CD4-positive, alpha-beta T cell treated with Interferon alpha-2 for 1 hour (primary cell): ENCODE data around the gene IL36B.

Source experiments
- DNase-seq, 2 donors: peaks; one replicate each; pipeline ENCODE4 v3.0.0-alpha.2; 2020 to 2022

The IL36B gene

GRCh38 chr2:113075600-113075999 lies 22.9 kb upstream of the IL36B start:
- no peak for DNase-seq

- no peak for DNase-seq
These were observed 22.4 kb upstream of the IL36B start for GRCh38 chr2:113075030-113075429.

DNA sequence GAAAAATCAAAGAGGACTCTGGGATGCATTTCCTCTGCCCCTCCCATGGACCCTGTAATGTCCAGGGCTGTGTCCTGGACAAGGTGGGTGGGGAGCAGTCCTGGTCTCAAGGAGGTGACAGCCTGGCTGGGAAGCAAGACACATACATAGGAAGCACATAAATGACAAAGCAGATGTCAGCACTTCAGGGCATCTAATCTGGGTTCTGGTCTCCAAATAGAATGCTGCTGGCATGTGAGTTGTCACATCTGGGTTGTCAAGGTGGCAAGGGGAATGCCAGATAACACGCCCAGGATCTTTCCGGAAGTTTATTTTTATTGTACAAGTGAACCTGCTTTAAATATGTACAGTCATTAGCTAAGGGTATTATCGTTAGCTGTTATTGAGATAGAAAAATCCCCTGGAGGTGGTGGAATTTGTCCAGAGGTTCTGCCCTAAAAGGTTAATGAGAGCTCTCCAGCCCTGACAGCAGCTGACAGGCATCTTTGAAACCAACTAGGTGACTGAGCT lies 20.7 kb upstream of the IL36B start:
- no peak for DNase-seq

DNA sequence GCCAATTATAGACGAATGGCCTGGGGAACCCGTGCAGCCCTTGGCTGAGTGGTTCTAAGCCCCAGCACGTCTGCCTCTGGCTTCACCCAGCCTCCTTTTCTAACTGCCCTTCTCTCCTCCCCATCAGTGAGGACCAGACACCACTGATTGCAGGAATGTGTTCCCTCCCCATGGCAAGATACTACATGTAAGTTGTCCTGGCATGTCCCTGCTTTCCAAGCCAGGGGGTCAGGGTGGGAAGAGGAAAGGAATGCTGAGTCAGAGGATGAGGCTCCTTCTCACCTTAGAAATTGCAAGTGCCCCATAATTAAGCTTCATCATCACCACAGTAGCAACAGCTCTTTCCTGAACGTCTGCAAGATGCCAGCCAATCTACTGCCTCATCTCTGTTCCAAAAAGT lies 19.9 kb upstream of the IL36B start:
- DNase-seq = no peak

- DNase-seq = no peak
These were observed 17.9 kb upstream of the IL36B start for GRCh38 chr2:113070606-113070975.

DNA sequence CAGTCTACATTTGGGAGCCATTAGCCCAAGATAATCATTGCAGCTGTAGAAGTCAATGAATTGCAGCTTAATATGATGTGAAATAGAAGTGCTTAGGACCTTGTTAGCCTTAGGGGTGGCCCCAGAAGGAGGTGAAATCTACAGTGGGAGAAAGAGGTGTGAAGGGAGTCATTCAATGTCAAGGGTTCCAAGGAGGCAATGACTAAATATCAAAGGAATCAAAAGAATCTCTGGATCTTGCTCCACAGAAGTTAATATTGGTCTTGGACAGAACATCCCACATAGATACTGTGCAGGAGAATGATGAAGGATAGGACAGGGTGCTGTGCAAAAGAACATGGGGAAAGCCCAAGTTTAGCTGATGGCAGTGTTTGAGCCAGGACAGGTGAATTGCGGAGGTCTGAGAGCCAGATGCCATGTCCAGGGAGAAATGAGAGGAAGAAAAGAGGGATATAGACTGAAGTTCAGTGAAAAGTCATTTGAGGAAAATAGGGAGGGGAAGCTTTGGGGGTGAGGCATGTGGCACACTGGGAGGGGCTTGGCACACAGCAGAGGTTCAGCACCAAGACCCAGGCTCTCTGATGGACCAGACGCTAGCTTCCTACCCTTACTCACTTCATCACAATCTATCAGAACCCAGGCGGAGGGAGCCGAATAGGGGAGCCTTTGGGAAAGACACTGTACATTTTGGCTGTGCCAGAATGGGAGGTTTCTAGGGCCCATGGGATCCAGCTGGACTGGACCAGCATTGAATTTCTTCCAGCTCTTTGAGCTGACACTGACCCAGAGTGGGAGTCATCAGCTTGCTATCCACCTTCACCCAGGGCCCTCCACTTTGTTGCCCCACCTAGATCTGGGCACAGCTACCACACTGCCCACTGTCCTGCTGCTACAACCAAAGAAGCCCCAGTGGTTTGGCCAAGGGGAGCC lies 17.3 kb upstream of the IL36B start:
- no peak for DNase-seq

DNA sequence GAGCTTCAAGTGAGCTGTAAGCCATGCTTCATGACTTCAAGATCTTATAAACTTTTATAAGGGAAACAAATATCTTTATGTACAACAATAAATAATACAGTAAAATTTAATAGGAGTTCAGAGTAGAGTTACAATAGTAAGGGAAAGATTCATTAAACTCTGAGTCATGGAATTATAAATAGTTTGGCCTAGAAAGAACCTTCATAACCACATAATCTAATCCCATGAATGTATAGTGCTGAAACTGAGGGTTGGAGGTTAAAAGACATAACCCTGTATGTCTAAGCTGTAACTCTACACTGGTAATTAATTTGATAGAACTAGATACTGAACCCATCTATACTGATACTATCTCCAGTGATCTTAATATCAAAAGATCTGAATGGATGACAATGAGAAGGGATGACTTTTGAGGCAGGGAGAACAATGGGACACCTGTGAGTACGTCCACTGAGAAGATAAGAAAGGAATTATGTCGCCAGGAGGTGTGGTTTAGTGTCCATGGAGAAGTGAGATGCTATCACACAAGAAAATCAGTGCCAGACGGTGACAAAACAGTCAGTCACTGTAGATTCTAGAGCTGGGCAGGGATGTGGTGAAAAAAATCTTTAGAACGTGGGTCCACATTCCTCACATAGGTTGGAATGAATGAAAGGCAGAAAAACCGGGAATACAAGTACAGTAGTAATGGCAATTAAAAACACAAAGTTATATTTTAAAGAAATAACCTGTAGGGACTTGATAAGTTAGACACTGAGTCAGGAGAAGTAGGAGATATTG lies 16.2 kb upstream of the IL36B start:
- DNase-seq = no peak

GRCh38 chr2:113068249-113068648 lies 15.6 kb upstream of the IL36B start:
- no peak for DNase-seq

DNA sequence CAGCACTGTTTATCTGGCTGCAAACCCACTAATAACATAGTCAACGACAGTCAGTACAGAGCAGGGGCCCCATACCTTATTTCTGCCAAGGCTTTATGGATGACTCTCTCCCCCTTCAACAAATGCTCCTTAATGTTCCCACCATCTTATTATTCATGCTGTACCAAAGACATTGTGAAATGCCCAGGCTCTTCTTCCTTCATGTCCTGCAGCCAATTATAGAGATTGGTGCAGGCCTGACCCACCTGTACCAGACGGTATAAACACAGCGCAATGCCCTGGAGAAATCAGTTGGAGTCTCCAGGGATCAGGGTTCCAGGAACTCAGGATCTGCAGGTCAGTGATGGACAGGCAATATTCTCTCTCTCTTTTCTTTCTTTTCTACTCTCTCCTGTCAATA lies 15.0 kb upstream of the IL36B start, which contains the start of gene IL1F10:
Gene IL1F10, plus strand, starts transcription at position 290 of the 400 bp plus-strand sequence. CDS start 4,769 bp downstream, outside the sequence.
- no peak for DNase-seq

- DNase-seq = no peak
These were observed 12.2 kb upstream of the IL36B start for GRCh38 chr2:113064898-113065297.

GRCh38 chr2:113064281-113064680 lies 11.6 kb upstream of the IL36B start:
- DNase-seq = no peak

- DNase-seq = no peak
These were observed 9.5 kb upstream of the IL36B start for GRCh38 chr2:113061896-113062770.

GRCh38 chr2:113061241-113061640 lies 8.6 kb upstream of the IL36B start:
- no peak for DNase-seq

DNA sequence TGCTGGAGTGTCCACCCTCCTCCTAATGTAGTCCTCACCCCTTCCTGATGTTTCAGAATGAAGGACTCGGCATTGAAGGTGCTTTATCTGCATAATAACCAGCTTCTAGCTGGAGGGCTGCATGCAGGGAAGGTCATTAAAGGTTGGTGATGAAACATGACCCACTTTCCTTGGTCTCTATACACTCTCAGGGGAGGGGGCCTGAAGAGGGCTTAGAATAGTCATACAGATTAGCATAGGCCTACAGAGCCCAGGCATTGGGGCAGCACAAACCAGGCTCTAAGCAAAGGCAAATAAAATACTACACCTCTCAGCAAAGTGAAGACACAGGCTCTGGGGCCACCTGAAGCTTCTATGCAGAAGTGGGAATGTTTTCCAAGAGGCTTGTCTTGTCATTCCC lies 8.1 kb upstream of the IL36B start:
- DNase-seq = no peak

DNA sequence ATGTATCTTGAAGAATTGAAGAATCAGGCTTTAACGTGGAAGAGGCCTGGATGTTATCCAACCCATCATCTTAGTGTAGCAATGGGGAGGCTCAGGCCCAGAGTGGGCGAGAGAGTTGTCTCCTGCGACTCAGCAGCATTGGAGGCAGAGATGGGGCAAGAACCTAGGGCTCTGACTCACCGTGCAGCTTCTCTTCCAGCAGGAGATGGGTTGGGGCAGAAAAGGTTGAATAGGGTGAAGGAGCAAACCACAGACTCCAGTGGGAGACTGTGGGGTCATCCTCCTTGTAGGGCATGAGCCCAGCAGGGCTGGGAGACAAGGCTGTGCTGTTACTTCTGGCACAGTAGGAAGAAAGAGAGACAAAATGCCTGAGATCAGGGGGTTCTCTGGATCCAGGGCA lies 7.7 kb upstream of the IL36B start:
- no peak for DNase-seq

DNA sequence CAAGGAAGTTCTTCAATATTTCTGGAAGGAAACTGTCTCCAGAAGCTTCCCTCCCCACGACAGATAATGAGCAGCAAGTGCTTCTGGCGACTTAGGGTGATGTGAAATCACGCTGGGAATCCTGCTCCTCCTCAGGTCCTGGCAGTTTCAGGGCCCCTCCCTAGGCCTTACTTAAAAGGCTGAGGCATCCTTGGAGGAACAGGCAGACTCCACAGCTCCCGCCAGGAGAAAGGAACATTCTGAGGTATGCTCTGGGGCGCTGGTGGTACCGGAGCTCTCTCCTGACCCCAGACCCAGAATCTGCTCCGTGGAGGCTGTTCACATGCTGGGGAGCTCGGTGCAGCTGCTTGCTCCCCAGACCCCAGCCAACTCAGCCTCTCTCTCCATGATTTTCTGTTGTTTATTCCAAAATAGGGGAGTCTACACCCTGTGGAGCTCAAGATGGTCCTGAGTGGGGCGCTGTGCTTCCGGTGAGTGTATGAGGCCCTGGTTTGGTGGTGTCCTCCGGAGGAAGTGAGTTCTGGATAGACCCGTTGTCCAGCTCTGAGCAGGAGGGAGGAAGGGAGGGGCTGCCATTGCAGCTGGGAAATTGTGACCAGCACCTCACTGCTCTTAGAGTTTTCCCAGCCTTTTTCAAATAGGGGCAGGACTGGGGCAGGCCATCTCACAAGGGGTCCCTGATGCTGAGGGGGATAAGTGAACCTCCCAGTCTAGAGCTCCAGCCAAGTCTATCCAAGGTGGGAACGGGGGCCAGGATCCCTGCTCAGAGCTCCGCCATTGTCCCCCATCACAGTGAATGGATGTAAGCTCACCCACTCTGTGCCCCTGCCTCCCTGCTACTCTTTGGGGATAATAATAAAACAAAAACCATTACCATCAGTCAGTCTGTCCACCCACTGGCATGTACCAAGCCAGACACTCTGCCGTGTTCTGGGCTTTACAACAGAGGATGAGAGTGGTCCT lies 6.6 kb upstream of the IL36B start, which contains the start of gene IL36RN:
Gene IL36RN, plus strand, starts transcription at position 201 of the 963 bp plus-strand sequence. Its CDS starts 241 bp downstream, at position 442.
- no peak for DNase-seq

GRCh38 chr2:113058411-113058994 lies 5.8 kb upstream of the IL36B start:
- DNase-seq = no peak

DNA sequence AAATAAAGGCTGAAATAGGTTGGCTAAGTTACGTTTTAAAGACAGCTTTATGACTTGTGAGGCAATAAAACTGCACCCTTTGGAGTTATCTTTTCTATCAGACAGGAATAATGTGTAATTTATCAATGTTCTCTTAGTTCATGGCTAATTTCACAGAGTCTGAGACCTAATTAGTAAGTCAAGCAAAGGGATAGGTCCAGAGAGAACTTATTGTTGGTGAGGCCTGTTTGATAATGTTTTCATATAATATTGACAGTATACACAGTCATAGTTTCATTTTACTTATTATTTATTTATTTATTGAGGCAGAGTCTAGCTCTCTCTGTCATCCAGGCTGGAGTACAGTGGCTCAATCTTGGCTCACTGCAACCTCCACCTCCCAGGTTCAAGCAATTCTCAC lies 4.5 kb upstream of the IL36B start:
- DNase-seq = no peak

DNA sequence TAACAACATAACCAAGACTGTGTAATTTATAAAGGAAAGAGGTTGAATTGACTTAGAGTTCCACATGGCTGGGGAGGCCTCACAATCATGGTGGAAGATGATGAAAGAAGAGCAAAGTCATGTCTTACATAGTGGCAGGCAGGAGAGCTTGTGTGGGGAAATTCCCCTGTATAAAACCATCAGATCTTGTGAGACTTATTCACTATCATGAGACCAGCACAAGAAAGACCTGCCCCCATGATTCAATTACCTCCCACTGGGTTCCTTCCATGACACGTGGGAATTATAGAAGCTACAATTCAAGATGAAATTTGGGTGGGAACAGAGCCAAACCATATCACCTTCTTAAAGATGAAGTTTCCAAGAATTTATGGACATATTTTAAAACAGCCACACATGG lies 3.9 kb upstream of the IL36B start:
- no peak for DNase-seq

GRCh38 chr2:113054066-113054465 lies 1.4 kb upstream of the IL36B start:
- no peak for DNase-seq

DNA sequence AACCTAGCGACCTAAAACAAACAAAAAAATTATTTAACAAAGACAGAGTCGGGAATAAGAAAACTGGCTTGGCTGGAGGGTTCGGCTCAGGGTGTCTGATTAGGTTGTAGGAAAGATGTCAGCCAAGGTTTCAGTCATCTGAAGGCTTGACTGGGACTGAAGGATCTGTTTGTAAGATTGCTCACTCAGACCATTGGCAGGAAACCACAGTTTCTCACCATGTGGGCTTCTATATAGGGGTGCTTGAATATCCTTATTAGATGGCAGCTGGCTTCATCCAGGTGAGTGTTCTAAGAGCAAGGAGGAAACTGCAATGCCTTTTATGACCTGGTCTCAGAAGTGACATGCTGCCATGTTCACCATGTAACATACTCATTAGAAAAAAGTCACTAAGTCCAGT lies 999 bp upstream of the IL36B start:
- DNase-seq = no peak
